H1 (cell line): Measurements from ENCODE around the gene ATP11A. TPM values are rescaled to one million over a fixed set of nuclear protein-coding genes. Genes with fewer than 3 reads are reported as not detected.

Experiments
- E2F6 ChIP-seq: IDR thresholded peaks from 2 replicates; pipeline ENCODE4 v1.6.1; 2012; ENCODE audit warnings: inconsistent platforms
- EP300 ChIP-seq, 2 experiments: IDR thresholded peaks; 1 replicate in 1 of 2; 2 replicates in 1 of 2; pipeline ENCODE4 v1.6.1; 2011 to 2012; ENCODE audit warnings: low read depth in 2 of 2, low read length in 2 of 2, mild to moderate bottlenecking in 2 of 2, borderline replicate concordance in 1 of 2, inconsistent platforms in 1 of 2, moderate library complexity in 1 of 2
- JUN ChIP-seq: IDR thresholded peaks from 2 replicates; pipeline ENCODE4 v1.6.1; 2011; ENCODE audit warnings: low read depth, mild to moderate bottlenecking, improper control_type of control experiment, low read length
- KDM4A ChIP-seq: IDR thresholded peaks from one replicate; pipeline ENCODE4 v1.7.1; 2012; ENCODE audit warnings: low read depth, mild to moderate bottlenecking, moderate library complexity, low read length, inconsistent platforms; ENCODE audit not compliant: severe bottlenecking
- NANOG ChIP-seq: IDR thresholded peaks from 2 replicates; pipeline ENCODE4 v1.6.1; 2011; ENCODE audit warnings: low read length, low read depth, mild to moderate bottlenecking, inconsistent platforms; ENCODE audit not compliant: insufficient read depth, poor library complexity, severe bottlenecking
- NRF1 ChIP-seq: IDR thresholded peaks from 2 replicates; pipeline ENCODE4 v1.6.1; 2011; ENCODE audit warnings: mild to moderate bottlenecking, low read depth, low read length, improper control_type of control experiment
- POLR2AphosphoS5 ChIP-seq: IDR thresholded peaks from 2 replicates; pipeline ENCODE4 v1.6.1; 2011; ENCODE audit warnings: low read depth, low read length
- SP1 ChIP-seq: IDR thresholded peaks from 2 replicates; pipeline ENCODE4 v1.6.1; 2011; ENCODE audit warnings: low read depth, low read length
- polyA plus RNA-seq, 7 experiments: library from polyadenylated mRNA; depleted of rRNA in 3 of 7; stranded (reverse) in 5 of 7; unstranded in 2 of 7; fragments of >200 nt in 5 of 7; fragments of 200-250 nt in 2 of 7; gene quantifications; 1 replicate in 5 of 7; 2 replicates in 1 of 7; 4 replicates in 1 of 7; pipeline versions ENCODE4 v1.2.1 to v1.2.3, GENCODE V29; 2011 to 2013; ENCODE audit warnings: missing spikeins in 2 of 7, mixed read lengths in 2 of 7
- total RNA-seq: library from RNA; stranded (reverse); fragmentation: NEBNext Ultra II Directional; extraction: Animal tissue kit (Norgen Biotek cat#: 25700); gene quantifications from 2 replicates; pipeline ENCODE4 v1.2.1, GENCODE V29; 2021

Gene ATP11A
- total and polyA plus RNA-seq, 2 of the 8 experiments (the other 6 are each of a cell fraction or from before 2014, with no cell fraction given) = 28.8 to 72.9 TPM

DNA sequence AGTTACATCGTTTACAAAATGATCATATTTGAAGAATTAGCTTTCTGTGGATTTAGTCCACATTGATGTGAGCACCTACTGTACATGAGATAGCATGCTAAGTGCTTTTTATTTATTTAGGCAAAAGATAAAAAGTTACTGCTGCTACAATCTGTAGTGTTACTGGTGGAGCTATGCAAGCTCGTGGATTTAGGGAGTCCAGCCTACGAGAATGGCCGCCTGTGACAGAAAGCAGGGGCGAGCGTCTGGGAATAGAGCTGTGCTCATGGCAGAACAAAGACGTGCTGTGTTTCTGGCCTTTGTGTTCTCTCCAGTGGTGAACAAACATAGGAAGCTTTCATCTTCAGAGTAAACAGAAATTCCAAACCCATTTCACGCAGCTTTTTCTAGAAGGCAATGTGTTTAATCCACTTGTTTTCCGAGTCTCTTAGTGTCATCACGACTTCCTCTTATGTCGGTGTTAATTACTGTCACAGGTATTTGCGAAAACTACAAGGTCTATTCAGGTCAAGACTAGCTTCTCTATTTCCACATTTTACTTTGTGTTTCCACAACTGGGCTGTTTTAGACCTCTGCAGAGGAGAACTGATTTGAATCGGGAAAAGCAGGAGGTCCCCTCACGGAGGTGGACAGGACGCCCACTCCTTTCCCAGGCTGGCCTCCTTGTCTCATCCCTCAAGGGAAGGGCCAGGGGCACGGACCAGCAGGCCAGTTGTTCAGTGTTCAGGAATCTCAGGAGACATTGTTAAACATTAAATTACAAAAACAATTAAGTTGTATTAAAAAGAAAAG, 67.3 kb downstream of the ATP11A start (continued):
- TF ChIP-seq POLR2AphosphoS5 = no peak
- no peak for TF ChIP-seq KDM4A
- TF ChIP-seq EP300 (IDR thresholded peaks at IDR 0.05; ENCODE audit: borderline replicate concordance in 1 of 2, low read depth in 2 of 2, low read length in 2 of 2) = no peak
- no peak for TF ChIP-seq JUN
- no peak for TF ChIP-seq SP1
- TF ChIP-seq E2F6 = no peak
- no peak for TF ChIP-seq NRF1
- no peak for TF ChIP-seq NANOG
